Neural progenitor cell (in vitro differentiated cells): ENCODE data around the gene EGFR. TPM values are rescaled to one million over a fixed set of nuclear protein-coding genes. Genes with fewer than 3 reads are reported as not detected.

Source experiments
- DNase-seq: peaks from one replicate; pipeline ENCODE4 v3.0.0-alpha.2; 2016; ENCODE audit warnings: low spot score
- H2AFZ ChIP-seq: fragments of 200-600 bp; sonication (generic); replicated peaks from 2 replicates; pipeline ENCODE4 v1.6.1; 2016; ENCODE audit warnings: antibody characterized with exemption
- H3F3A ChIP-seq: fragments of 200-600 bp; sonication (generic); 2 replicates; pipeline ENCODE4 v1.6.1; 2016; ENCODE audit warnings: antibody characterized with exemption, low read depth
- H3K27ac ChIP-seq: fragments of 200-600 bp; sonication (generic); 2 replicates; pipeline ENCODE4 v1.5.1; 2016; ENCODE audit warnings: mild to moderate bottlenecking
- H3K27me3 ChIP-seq: fragments of 200-600 bp; sonication (generic); 2 replicates; pipeline ENCODE4 v1.6.1; 2016; ENCODE audit warnings: mild to moderate bottlenecking, moderate library complexity
- H3K36me3 ChIP-seq: fragments of 200-600 bp; sonication (generic); 2 replicates; pipeline ENCODE4 v1.5.1; 2016
- H3K4me1 ChIP-seq: fragments of 200-600 bp; sonication (generic); 2 replicates; pipeline ENCODE4 v1.6.1; 2016; ENCODE audit warnings: mixed run types
- H3K4me2 ChIP-seq: fragments of 200-600 bp; sonication (generic); 2 replicates; pipeline ENCODE4 v1.6.1; 2016
- H3K4me3 ChIP-seq: fragments of 200-600 bp; sonication (generic); 2 replicates; pipeline ENCODE4 v1.5.1; 2016
- H3K79me2 ChIP-seq: fragments of 200-600 bp; sonication (generic); 2 replicates; pipeline ENCODE4 v1.6.1; 2016; ENCODE audit warnings: low read depth
- H3K9ac ChIP-seq: fragments of 200-600 bp; sonication (generic); 2 replicates; pipeline ENCODE4 v1.6.1; 2016
- H3K9me3 ChIP-seq: fragments of 200-600 bp; sonication (generic); 2 replicates; pipeline ENCODE4 v1.5.1; 2016; ENCODE audit warnings: low read depth
- H4K20me1 ChIP-seq: fragments of 200-600 bp; sonication (generic); 2 replicates; pipeline ENCODE4 v1.6.1; 2016; ENCODE audit warnings: low read depth
- H3K27ac Mint-ChIP-seq: 3 replicates; pipeline ENCODE4 v1.8.0; 2021; ENCODE audit warnings: mixed read lengths
- H3K27me3 Mint-ChIP-seq: 2 replicates; pipeline ENCODE4 v1.8.0; 2022; ENCODE audit warnings: low read depth, mild to moderate bottlenecking, inconsistent platforms, moderate library complexity, mixed read lengths; ENCODE audit not compliant: insufficient read depth
- H3K36me3 Mint-ChIP-seq: 3 replicates; pipeline ENCODE4 v1.8.0; 2021; ENCODE audit warnings: mixed read lengths
- H3K4me1 Mint-ChIP-seq: 3 replicates; pipeline ENCODE4 v1.8.0; 2021; ENCODE audit warnings: mixed read lengths
- H3K4me3 Mint-ChIP-seq: 3 replicates; pipeline ENCODE4 v1.8.0; 2021; ENCODE audit warnings: mild to moderate bottlenecking, moderate library complexity, mixed read lengths
- H3K9me3 Mint-ChIP-seq: 3 replicates; pipeline ENCODE4 v1.8.0; 2020; ENCODE audit warnings: mixed read lengths
- EZH2 ChIP-seq: fragments of 200-600 bp; sonication (generic); IDR thresholded peaks from 2 replicates; pipeline ENCODE4 v1.6.1; 2017; ENCODE audit warnings: antibody characterized with exemption, mild to moderate bottlenecking, moderate library complexity
- EZH2phosphoT487 ChIP-seq: fragments of 200-600 bp; sonication (generic); IDR thresholded peaks from 2 replicates; pipeline ENCODE4 v1.6.1; 2017; ENCODE audit warnings: antibody characterized with exemption
- total RNA-seq: library from RNA; depleted of rRNA; stranded (reverse); fragments of >200 nt; gene quantifications from 2 replicates; pipeline ENCODE4 v1.2.3, GENCODE V29; 2015; ENCODE audit warnings: low replicate concordance
- TF ChIP-seq, protein P1 (sequence below): fragments of 200-600 bp; sonication (generic); IDR thresholded peaks from 2 replicates; pipeline ENCODE4 v1.5.1; 2017; ENCODE audit warnings: antibody characterized with exemption, mild to moderate bottlenecking

EGFR gene
- total RNA-seq, 1 donor from 2014 or later, result 4.6 TPM

GRCh38 chr7:55067748-55068147 is 48.9 kb downstream of the EGFR start:
- Histone ChIP-seq H2AFZ (no peak overlapping the region), H4K20me1 (no peaks in the 10 kb centered on the region), H3K27me3 (no peaks in the 10 kb centered on the region), H3K36me3 (no peaks in the 10 kb centered on the region), H3F3A (peaks cover 7% of the 10 kb centered on the region), H3K4me3 (no peak overlapping the region), H3K9ac (no peak overlapping the region), H3K27ac (no peak overlapping the region), H3K4me2 (no peak overlapping the region), H3K9me3 (no peaks in the 10 kb centered on the region), H3K4me1 (peaks cover 27% of the 10 kb centered on the region), H3K79me2 (no peaks in the 10 kb centered on the region)
- TF ChIP-seq, protein P1, sequence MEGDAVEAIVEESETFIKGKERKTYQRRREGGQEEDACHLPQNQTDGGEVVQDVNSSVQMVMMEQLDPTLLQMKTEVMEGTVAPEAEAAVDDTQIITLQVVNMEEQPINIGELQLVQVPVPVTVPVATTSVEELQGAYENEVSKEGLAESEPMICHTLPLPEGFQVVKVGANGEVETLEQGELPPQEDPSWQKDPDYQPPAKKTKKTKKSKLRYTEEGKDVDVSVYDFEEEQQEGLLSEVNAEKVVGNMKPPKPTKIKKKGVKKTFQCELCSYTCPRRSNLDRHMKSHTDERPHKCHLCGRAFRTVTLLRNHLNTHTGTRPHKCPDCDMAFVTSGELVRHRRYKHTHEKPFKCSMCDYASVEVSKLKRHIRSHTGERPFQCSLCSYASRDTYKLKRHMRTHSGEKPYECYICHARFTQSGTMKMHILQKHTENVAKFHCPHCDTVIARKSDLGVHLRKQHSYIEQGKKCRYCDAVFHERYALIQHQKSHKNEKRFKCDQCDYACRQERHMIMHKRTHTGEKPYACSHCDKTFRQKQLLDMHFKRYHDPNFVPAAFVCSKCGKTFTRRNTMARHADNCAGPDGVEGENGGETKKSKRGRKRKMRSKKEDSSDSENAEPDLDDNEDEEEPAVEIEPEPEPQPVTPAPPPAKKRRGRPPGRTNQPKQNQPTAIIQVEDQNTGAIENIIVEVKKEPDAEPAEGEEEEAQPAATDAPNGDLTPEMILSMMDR, result no peak
- TF ChIP-seq EZH2 (no peak), EZH2phosphoT487 (no peak)
- Mint-ChIP-seq H3K4me1 (peaks cover 51% of the 10 kb centered on the region), H3K4me3 (no peak overlapping the region), H3K27me3 (peaks cover 3% of the 10 kb centered on the region), H3K36me3 (no peaks in the 10 kb centered on the region), H3K27ac (no peak overlapping the region), H3K9me3 (no peaks in the 10 kb centered on the region)
- DNase-seq, result no peak

GRCh38 chr7:55069271-55069792 is 50.5 kb downstream of the EGFR start:
- Histone ChIP-seq H3K4me3 (no peak overlapping the region), H4K20me1 (no peaks in the 10 kb centered on the region), H3K36me3 (no peaks in the 10 kb centered on the region), H3K4me1 (peaks cover 27% of the 10 kb centered on the region), H2AFZ (no peak overlapping the region), H3K27me3 (no peaks in the 10 kb centered on the region), H3F3A (peaks cover 7% of the 10 kb centered on the region), H3K9me3 (no peaks in the 10 kb centered on the region), H3K4me2 (no peak overlapping the region), H3K9ac (no peak overlapping the region), H3K79me2 (no peaks in the 10 kb centered on the region), H3K27ac (no peak overlapping the region)
- no peak overlapping the region for H3K4me3 Mint-ChIP-seq
- DNase-seq, result no peak
- H3K9me3 Mint-ChIP-seq, result no peaks in the 10 kb centered on the region
- no peak overlapping the region for H3K27ac Mint-ChIP-seq
- peaks cover 53% of the 10 kb centered on the region for H3K4me1 Mint-ChIP-seq
- no peak for TF ChIP-seq EZH2phosphoT487
- H3K36me3 Mint-ChIP-seq, result no peaks in the 10 kb centered on the region
- peaks cover 3% of the 10 kb centered on the region for H3K27me3 Mint-ChIP-seq

- Mint-ChIP-seq H3K4me1 (peaks cover 46% of the 10 kb centered on the region), H3K27ac (no peak overlapping the region), H3K36me3 (no peaks in the 10 kb centered on the region), H3K4me3 (no peak overlapping the region), H3K9me3 (no peaks in the 10 kb centered on the region), H3K27me3 (peaks cover 3% of the 10 kb centered on the region)
- no peaks in the 10 kb centered on the region for H3K36me3 ChIP-seq
- no peak overlapping the region for H3K4me2 ChIP-seq
- no peak overlapping the region for H2AFZ ChIP-seq
- no peaks in the 10 kb centered on the region for H3K9me3 ChIP-seq
- no peak for TF ChIP-seq EZH2
- no peak for TF ChIP-seq EZH2phosphoT487
- TF ChIP-seq, protein P1, result no peak
- peaks cover 7% of the 10 kb centered on the region for H3F3A ChIP-seq
- H3K27me3 ChIP-seq, result no peaks in the 10 kb centered on the region
- H3K27ac ChIP-seq, result no peak overlapping the region
- no peak overlapping the region for H3K4me3 ChIP-seq
- peaks cover 20% of the 10 kb centered on the region for H3K4me1 ChIP-seq
- H3K79me2 ChIP-seq, result no peaks in the 10 kb centered on the region
- no peaks in the 10 kb centered on the region for H4K20me1 ChIP-seq
- DNase-seq, result no peak
- no peak overlapping the region for H3K9ac ChIP-seq
Observed at GRCh38 chr7:55070271-55070743, 51.5 kb downstream of the EGFR start.

GRCh38 chr7:55070854-55071253 is 52.0 kb downstream of the EGFR start:
- no peak overlapping the region for H2AFZ ChIP-seq
- no peaks in the 10 kb centered on the region for H3K36me3 ChIP-seq
- H3K4me2 ChIP-seq, result no peak overlapping the region
- TF ChIP-seq, protein P1, result no peak
- no peak for TF ChIP-seq EZH2
- no peak for TF ChIP-seq EZH2phosphoT487
- Mint-ChIP-seq H3K9me3 (no peaks in the 10 kb centered on the region), H3K27ac (no peak overlapping the region), H3K27me3 (peaks cover 3% of the 10 kb centered on the region), H3K36me3 (no peaks in the 10 kb centered on the region), H3K4me3 (no peak overlapping the region), H3K4me1 (peaks cover 41% of the 10 kb centered on the region)
- no peaks in the 10 kb centered on the region for H3K9me3 ChIP-seq
- H3K9ac ChIP-seq, result no peak overlapping the region
- no peaks in the 10 kb centered on the region for H4K20me1 ChIP-seq
- peaks cover 6% of the 10 kb centered on the region for H3F3A ChIP-seq
- no peak overlapping the region for H3K27ac ChIP-seq
- DNase-seq, result no peak
- H3K4me1 ChIP-seq, result peaks cover 15% of the 10 kb centered on the region
- H3K79me2 ChIP-seq, result no peaks in the 10 kb centered on the region
- H3K27me3 ChIP-seq, result no peaks in the 10 kb centered on the region
- no peak overlapping the region for H3K4me3 ChIP-seq
